AG08396 (cell line): ENCODE data around the gene TSPAN4.

Experiments
- DNase-seq: peaks from one replicate; pipeline ENCODE4 v3.0.0; 2012; ENCODE audit warnings: low spot score, mixed read lengths

TSPAN4 gene

GRCh38 chr11:804599-804964 lies 38.1 kb upstream of the TSPAN4 start:
- no peak for DNase-seq

- peak; percentile 90 for DNase-seq
Observed at GRCh38 chr11:808427-809286, 34.0 kb upstream of the TSPAN4 start.

GRCh38 chr11:809287-810039 lies 33.2 kb upstream of the TSPAN4 start, which contains the start of gene RPLP2:
TSS of gene RPLP2 (plus strand) at chr11:809967. CDS start at chr11:810235, 268 bp downstream.
- peak; percentile 98 for DNase-seq

GRCh38 chr11:810040-810567 lies 32.5 kb upstream of the TSPAN4 start:
- no peak for DNase-seq

- no peak for DNase-seq
Observed at GRCh38 chr11:811446-812245, 31.0 kb upstream of the TSPAN4 start.

GRCh38 chr11:812390-812789 lies 30.3 kb upstream of the TSPAN4 start:
- DNase-seq = no peak

- no peak for DNase-seq
Observed at GRCh38 chr11:813072-813455, 29.6 kb upstream of the TSPAN4 start.

GRCh38 chr11:813456-814096 lies 29.1 kb upstream of the TSPAN4 start:
- no peak for DNase-seq

- no peak for DNase-seq
Observed at GRCh38 chr11:815675-816432, 26.8 kb upstream of the TSPAN4 start.

- DNase-seq = no peak
Observed at GRCh38 chr11:816433-816779, 26.2 kb upstream of the TSPAN4 start.

GRCh38 chr11:818396-819128 lies 24.1 kb upstream of the TSPAN4 start, which contains the start of gene PNPLA2:
TSS of gene PNPLA2 (plus strand) at chr11:818914. CDS start at chr11:819719, 805 bp downstream.
- DNase-seq = peak; percentile 82

- peak; percentile 96 for DNase-seq
Observed at GRCh38 chr11:819129-819931, 23.3 kb upstream of the TSPAN4 start.

GRCh38 chr11:819943-820649 lies 22.6 kb upstream of the TSPAN4 start:
- peak; percentile 80 for DNase-seq

- DNase-seq = peak; percentile 92
Observed at GRCh38 chr11:820655-821511, 21.8 kb upstream of the TSPAN4 start.

GRCh38 chr11:821512-822371 lies 20.9 kb upstream of the TSPAN4 start:
- no peak for DNase-seq

- DNase-seq = no peak
Observed at GRCh38 chr11:823441-824291, 19.0 kb upstream of the TSPAN4 start.
